GM18873 (cell line): ENCODE measurements around the gene CALCR.
"Not testable (repeated sequence)": the region's sequence is repeated elsewhere in the genome, so short reads cannot be mapped to it uniquely, and the experiment has no call there.

Experiments used
- ATAC-seq: cut with Tn5 transposase; IDR thresholded peaks from one replicate; pipeline ENCODE4 v1.9.1; 2021; ENCODE audit warnings: mild to moderate bottlenecking, moderate library complexity, moderate number of reproducible peaks; ENCODE audit not compliant: unreplicated experiment, low FRiP score

Gene CALCR

DNA sequence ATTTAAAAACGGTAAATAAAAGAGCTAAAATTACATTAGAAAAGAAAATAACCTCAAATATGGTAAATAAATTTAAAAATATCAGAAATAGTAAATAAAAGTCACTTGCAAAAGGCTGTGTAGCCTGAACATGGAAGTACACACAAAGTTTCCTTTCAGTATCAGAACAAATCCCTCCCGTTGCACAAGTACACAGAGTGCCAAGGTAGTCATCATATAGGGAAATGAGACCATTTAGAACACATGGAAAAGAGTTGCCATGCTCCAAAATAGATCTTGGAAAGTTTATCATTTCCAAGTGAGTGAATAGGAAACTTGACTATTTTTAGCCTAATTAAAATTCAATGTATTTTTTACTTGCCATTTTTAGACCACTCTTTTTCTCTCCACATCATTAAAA is 11.6 kb downstream of the CALCR start:
- no peak for ATAC-seq

DNA sequence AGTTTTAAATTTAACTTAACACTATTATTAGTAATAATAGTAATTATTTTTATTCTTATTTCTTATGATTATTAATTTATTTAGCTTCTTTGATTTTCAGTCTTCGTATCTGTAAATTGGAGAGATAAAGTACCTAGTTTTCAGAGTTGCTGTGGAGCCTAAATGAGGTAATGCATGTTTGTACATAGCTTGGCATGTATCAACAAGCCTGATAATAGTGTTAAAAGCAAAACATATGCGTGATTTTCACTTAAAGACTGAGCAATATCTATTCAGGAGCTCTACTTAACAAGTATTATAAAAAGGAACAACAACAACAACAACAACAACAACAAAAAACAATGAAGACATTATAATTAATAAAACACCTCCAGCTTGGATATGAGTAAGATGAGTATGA is 12.4 kb downstream of the CALCR start:
- no peak for ATAC-seq

DNA sequence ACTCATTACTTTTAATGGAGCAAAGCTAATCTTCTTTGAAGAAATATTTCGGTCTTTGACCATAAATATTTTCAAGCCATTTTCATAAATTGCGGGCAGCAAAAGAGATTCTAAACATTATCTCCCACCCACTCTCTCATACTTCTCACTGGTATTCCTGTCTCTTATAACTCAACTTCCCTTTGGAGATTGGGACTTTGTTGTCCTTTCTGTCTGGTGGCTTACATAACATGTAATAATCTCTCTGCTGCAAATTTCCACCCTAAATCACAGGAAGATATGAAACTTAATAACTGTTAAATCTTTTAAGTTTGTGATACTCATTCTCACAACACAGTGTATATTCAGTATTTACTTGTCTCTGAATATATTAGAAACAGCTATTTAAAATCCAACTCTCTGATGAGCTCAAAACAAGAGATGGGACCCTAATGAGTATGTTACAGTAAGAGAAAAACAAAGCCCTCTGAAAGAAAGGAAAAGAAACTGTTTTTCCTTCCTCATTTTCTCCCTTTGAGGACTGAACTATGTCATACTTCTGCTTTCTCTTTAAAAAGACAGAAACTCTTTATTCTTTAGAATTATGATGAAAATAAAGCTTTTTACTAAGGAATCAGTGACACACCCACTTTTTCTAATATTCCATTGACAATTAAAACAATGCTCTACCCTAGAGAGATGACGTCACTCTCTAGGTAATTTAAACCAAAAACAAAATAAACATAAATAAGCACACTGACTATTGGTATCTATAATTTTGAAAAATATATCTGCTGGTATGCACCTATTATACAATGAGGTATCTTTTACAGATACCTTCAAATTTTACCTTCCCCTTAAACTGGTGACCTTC is 14.7 kb downstream of the CALCR start:
- no peak for ATAC-seq

DNA sequence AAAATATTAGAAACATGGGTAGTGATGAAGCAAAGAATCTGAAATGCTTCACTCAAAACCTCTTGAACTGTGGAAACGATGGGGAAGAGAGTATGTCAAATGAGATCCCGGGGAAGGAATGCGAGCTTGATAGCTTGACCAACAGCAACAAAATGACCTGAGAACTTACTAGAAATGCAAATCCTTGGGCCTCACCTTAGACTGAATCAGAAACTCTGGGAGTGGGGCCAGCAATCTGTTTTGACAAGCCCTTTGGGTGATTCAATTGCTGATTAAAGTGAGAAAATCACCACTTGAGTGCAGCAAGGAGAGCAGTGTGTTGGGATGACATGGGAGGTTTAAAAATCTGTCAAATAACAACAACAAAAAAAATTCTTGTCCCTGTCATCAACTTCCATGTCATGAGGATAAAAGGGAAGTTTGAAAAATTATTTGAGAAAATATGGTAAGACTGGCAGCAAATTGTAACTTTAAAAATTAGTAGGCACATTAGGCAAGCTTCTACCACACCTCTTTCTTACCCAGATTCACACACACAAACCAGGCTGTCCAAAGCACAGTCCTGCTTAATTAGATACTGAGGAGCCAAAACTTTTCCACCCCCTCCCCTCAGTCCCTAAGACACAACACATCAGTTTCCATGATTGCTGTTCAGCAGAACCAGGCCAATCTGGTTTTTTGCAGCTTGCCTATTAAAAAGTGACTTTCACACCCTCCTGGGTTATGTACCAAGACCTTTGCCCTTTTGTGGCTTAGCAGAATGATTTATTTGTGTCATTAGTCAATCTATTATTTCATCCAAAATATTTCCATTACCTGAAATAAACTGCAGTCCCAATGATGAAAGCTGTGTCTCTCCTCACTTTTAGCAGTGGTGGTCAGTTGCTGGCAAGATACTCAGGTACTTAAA is 15.6 kb downstream of the CALCR start:
- ATAC-seq = no peak

DNA sequence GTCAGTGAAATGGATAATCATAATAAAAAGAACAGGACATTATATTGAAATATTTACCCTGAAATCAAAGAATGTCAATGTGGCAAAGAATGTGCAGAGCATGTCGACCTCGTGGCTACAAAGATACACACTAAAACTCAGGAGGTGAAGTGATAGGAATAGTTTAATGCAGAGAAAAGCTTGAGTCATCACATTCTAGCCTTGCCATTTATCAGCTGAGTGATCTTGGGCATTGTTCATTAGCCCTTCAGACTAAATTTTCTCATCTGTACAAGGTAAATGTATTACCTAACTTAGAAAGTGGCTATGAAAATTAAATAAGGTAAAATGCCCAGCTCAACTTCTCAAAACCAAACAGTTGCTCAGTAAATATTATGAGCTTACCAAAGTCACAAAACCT is 22.6 kb downstream of the CALCR start:
- ATAC-seq = no peak

DNA sequence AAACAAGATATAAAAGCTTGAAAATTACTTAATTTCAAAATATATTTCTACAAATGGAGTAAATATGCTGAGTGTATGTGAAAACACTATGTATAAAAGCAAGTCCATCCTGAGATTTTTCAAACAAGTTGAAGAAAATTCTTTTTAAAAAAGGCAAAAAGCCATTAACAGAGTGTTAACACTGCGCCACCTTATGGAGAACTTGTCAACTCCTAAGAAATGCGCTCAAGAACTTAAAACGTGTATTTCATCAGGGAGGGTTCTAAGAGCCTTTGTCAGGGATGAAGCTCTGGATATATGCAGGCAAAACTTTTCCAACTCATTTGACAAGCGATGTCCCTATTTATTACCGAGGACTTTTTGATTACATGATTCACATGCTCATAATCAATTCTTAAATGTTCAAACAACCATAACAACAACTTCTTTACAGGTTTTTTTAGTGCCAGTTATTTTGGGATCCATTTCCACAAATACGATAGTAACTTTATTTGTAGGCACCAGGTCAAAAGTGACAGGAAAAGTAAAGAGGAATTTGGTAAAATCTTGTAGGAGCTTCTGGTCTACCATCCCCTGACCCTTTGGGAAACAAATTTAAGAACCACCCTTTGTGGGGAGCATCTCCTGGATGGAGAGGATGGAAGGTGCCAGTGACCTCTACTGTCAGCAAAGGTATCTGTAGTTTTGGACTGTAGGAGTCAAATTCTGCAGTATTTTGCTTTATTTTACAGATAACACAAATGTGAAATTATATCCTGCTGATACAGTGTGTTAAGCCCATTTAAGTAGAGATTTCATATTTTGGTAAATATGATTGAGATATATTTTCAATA is 23.2 kb downstream of the CALCR start:
- no peak for ATAC-seq

DNA sequence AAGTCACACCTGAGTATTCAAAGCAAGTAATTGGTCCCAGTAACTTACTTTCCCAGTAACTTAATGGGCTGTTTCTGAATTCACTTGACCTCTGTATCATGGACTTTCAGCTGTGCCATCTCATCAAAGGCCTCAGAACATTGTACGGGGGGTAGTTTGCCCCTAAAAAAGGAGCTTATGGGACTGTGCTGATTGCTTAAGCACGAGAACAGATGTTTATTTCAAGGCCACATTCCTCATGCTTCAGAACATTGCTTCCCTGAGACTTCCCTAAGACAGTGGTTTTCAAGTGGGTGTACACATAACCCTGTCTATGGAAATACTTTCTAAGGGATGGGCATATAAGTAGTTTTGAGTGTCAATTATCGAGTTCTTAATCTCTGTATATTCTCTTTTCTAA is 26.8 kb downstream of the CALCR start:
- no peak for ATAC-seq

DNA sequence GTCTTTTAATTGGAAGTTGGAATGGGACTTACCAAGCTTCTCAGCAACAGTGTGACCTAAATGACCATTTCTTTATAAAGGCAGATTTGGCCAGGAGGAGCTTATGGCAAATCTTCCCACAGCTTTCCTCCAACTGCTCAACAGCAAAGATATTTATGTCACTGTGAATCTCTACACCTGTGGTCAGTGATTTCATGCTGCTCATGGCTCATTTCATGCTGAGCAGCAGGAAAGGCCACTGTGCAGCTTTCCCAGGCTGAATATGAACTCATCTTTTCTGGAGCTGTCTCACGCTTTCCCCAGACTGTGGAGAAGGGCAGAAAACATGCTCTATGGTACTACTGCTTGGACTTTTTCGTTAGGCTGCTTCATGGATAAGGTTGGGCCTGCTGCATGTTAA is 29.8 kb downstream of the CALCR start:
- ATAC-seq = no peak

DNA sequence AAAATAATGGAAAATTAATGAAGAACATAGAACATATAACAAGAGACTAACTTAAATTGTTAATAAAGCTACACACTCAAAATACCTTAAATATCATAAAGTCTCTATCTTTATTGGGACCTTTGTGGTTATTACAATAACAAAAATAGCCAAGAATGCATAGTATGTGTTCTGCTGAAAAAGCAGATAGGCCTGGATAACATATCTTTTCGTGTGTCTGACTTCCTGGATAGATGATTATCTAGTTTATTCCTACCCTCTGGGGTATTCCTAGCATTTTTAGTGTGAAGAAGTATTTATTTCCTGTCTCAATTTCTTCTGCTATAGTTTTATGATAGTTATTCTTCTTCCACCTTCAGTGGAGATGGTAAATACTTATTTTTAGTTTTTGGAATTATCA is 36.5 kb downstream of the CALCR start:
- ATAC-seq = no peak

DNA sequence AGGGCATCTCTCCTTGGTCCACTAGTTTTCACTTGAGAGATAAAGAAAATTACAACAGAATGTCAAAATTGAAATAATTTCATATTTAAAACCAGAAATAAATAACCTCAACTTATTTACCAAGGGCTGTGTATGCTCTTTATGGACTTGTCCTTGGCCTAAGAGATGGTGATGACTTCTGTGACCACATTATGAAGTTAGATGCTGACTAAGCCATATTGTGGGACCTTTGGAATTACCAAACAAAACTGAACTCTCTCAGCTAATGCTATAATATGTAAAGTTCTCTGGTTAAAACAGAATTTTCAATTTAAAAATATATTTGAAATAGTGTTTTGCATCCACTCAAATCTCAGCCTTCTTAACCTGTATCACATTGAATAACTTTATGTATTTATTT is 38.9 kb downstream of the CALCR start:
- ATAC-seq = no peak

DNA sequence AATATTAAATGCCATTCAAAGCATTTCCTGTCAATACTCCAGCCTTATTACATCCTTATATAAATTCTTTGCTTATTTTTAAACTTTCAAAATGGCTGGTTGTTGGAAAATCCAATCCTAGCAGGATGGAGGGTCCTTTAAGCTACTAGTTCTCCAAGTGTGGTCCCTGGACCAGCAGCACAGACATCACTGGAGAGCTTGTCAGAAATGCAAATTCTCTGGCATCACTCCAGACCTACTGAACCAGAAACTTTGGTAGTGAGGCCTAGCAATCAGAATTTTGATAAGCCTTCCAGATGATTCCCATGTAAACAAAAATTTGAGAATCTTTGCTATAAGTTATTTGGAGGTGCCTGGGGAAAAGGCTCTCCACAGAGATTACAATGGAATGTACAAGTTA is 43.8 kb downstream of the CALCR start:
- no peak for ATAC-seq

DNA sequence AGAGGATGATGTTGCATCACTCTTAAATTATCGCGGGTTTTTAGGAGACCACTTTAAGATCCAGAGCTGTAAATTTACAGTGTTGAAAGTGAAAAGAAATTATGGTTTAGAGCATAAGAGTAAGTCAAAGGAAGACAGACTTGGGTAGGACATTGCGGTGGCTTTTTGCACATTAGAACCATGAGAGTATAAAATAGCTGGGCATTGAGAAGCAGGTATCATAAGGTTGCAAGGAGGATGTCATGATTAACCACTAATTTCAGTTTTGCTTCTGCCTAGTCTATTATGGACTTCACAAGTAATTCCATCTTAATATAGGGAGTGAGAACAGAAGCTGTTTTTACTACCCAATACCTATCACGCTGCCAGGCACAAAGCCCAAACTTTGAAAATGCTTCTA is 57.7 kb downstream of the CALCR start:
- ATAC-seq = no peak

DNA sequence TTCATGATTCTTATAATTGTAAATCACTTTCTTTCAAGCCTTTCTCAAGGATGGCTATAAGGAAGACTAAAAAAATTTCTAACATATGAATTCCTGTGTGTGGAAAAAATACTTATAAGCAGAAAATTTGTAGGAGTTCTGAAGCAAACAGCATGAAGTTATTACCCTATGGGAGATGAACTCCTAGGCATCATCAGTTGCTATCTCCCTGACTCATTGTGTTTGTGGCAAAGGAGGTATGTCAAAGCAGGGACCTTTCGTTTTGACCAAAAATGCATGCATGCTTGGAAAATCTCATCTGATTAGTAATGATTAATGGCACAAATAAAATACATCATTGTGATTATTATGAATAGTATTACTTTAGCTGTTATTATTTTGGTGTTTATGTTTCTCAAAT is 59.4 kb downstream of the CALCR start:
- no peak for ATAC-seq

DNA sequence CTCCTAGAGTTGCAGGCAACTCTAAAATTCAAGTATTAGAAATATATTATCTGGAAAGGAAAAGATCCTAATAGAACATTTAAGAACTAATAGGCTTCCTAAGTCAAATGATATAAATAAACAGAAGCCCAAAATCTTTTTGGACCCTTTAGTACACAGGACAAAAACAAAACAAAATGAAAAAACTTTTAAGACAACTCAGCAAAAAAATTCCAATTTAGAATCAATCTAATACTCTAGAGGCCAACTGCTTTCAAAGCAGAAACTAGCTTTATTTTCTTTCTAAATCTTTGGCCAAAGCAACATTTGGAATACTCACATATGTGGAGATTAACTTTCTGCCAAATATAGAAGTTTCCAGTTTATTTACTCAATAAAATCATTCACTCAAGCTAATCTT is 65.2 kb downstream of the CALCR start:
- ATAC-seq = no peak

DNA sequence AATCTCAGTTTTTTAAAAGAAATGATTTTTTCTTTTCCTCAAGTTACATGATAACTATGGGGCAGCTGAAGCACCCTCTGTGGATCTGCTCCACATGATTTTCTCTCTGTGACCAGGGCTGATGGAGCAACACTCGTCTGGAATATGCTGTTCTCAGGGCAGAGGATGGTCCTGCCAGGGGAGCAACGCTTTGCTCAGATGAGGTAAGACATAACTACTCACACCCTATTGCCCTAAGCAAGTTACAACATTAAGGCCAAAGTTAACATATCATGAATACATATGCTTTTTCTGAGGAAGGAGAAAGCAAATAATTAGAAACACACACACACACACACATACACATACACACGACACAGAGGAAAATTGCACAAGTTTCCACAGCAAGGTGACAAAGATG is 71.4 kb downstream of the CALCR start:
- ATAC-seq = no peak

DNA sequence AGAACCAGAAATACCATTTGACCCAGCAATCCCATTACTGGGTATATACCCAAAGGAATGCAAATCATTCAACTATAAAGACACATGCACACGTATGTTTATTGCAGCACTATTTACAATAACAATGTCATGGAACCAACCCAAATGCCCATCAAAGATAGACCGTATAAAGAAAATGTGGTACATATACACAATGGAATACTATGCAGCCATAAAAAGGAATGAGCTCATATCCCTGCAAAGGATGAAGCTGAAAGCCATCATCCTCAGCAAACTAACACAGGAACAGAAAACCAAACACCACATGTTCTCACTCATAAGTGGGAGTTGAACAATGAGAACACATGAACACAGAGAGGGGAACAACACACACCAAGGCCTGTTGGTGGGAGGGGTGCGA is 82.7 kb downstream of the CALCR start:
- ATAC-seq = not testable (repeated sequence)

DNA sequence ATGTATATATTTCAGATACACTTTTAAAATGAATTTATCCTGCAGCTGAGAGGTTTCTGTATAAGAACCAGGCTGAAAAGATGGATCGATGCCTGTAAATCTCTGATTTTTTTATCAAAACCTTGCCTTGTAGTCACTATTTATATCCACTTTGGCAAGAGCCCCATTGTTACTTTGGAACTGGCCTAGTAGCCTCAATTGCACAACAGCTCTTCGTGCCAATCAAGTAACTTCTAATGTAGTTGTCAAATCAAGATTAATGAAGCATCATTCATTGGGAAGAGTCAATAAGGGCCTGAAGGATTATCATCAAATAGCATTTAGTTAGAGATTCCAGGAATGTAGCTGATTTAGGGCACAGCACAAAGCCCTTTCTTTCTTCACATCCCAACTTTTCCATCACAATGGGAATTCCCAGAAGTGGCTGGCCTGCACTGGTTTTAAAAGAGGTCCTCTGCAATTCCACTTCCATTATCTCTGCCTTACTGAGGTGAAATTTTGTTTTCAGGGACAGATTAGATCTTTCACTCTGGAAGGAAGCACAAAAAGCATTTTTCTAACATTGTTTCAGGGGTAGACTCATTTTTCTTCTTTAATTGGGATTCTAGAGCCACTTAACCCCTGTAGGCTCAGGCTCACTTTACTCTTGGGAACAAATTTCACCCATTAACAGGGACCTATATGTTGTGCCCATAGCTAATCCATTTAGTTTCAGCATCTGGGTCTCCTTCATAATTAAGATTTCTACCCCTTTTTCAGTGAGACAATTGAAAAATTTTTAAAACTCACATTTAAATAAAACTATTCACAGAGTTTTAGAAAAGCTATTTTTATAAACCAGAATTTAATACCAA is 97.8 kb downstream of the CALCR start:
- ATAC-seq = no peak

DNA sequence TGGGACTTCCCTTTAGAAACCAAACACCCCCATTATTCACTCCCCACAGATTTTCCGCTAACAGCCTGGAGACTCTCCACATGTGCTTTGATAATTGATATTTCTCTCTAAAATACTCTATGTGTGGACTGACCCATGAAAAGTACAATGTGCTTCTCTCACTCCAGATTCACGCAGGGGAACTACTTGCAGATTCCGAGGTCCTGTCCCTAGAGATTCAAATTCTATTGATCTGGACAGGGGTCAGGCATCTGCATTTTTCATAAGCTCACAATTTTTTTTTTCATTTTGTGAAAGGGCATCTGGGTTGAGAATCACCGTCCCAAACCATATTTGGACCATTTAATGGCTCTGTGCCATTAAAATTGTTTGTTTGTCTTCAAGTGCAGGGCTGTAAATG is 98.7 kb downstream of the CALCR start:
- no peak for ATAC-seq

DNA sequence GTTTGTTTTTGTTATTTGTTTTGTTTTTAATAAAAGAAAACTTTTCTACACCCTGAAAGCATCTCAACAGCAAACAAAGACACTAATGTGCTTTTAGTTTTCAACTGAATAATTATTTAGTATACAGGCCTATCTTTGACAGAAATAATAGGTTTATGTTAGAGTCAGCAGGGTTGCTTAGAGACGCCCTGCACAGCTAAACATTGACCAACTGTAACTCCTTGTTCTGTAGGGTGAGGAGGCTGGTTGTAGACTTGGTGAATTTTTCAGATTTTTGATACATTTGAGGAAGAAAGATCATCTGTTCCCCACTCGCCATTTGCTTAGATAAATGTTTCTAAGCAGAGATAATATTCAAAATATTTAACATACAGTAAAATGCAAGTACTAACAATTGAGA is 103.1 kb downstream of the CALCR start:
- no peak for ATAC-seq

DNA sequence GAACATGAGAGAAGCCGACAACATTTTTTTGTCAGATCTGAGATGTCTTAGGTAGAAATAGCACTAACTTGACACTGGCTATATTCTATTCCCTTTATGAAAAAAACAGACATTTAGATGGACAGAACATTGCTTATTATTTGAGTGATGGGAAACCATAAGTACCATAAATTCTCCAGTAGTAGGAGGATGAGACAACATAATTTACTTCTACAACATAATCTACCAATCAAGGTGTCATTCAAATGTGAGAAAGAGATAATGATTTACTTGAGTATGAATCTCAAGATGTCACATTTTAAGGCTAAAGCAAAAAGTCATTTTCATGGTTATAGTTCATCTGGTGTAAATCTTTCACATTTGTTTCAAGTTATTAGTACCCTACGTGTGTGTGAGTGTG is 110.8 kb downstream of the CALCR start:
- ATAC-seq = no peak
